Sciatic nerve (tissue), 2 donors: Measurements from ENCODE around the gene GPC2. TPM values are rescaled to one million over a fixed set of nuclear protein-coding genes. Genes with fewer than 3 reads are reported as not detected.
"Not testable (repeated sequence)": the region's sequence is repeated elsewhere in the genome, so short reads cannot be mapped to it uniquely, and the experiment has no call there.

Experiments
- ATAC-seq: fragments of 200-7000 bp; cut with Tn5 transposase; one replicate; pipeline ENCODE4 v1.9.1; 2020; ENCODE audit warnings: mild to moderate bottlenecking, moderate library complexity
- DNase-seq: peaks from one replicate; pipeline ENCODE4 v3.0.0-alpha.2; 2020; ENCODE audit warnings: low spot score
- intact Hi-C: fragments of 100-400 bp; cut with DNase I; formaldehyde crosslinking; loops from one replicate; pipeline ENCODE4 v1.14.2; 2022
- total RNA-seq: library from RNA; stranded (reverse); fragmentation: NEBNext Ultra II Directional; extraction: Animal tissue kit (Norgen Biotek cat#: 25700); gene quantifications from one replicate; pipeline ENCODE4 v1.2.1, GENCODE V29; 2021
- donor health status: DM: no; HTN: no; CAD: no.
- donor health status: DM: no; HTN: no; CAD: no.

GPC2 gene
- total RNA-seq, 1 donor from 2014 or later, result 2.7 TPM

GRCh38 chr7:100156331-100157068 is 20.7 kb downstream of the GPC2 start:
- intact Hi-C loops, result no loop called here
- ATAC-seq (no peak), DNase-seq (no peak)

DNA sequence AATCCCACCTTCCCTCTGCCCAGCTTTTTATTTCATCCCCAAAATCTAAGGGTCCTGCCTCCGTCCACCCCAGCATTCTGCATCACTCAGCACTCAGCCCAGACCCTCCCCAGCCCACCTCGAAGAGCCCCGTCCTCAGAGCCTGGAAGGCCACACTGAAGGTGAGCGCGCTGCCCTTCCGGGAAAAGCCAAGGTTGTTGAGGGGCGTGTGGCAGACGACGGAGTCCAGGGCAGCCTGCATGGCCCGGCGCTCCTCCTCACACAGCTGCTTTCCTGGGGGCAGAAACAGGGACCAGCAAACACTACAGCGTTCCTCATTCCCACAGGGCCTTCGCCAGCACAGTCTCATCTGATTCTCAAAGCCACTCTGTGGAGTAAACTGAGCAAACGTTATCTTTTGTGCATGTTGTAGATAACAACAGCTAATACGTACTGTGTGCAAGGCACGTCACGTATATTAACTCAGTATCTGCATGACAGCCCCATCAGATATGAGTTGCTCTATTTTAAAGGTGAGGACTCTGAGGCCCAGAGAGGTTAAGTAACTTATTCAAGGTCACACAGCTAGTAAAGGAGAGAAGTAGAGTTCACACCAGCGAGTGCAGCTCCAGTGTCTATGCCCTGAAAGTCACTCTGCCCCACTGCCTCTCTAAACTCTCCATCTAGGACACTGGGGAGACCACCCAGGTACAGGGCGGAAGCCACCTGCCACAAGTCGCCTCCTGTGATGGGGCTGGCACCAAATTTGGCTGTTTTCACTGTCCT is 21.4 kb downstream of the GPC2 start:
- intact Hi-C loops, result no loop called here
- no peak for DNase-seq
- ATAC-seq, result no peak

DNA sequence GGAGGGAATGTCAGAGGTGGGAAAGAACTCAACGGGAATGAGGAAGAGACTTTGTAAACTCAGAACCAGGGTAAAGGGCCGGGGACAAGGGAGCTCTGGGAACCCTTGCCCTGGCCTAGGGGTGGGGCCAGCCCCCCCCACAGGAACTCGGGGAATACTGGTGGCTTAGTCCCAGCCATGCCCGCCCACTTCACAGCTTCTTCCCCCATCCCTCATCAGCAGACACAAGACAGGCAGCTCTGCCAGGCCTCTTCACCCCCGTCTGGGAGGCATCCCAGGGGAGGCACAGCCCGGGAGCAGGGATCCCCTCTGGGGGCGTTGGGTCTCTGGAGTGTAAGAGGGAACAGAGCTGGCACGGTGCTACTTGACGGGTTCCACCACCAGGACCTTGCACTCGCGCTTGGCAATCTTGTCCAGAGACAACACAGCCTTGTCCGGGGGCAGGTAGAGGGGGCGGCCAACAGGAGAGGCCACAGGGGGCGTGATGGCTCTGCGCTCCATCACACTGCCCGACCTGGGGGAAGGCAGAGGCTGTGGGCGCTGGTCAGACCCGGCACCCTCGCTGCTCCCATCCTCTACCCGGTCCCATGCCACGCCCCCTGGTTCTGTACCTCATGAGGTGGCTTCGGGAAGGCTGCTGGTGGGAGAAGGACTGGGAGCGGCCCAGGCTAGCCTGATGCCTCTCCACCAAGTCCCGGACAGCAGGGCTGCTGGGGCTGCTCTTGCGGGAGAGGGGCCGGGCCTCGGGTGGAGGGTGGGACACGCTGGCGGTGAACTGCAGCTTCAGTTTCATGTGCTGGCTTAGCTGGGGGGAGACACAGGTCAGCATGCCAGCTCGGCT is 22.3 kb downstream of the GPC2 start:
- no peak for ATAC-seq

GRCh38 chr7:100153708-100154535 is 23.3 kb downstream of the GPC2 start:
- intact Hi-C loops, result no loop called here
- ATAC-seq, result no peak
- no peak for DNase-seq

More for the DNA sequence above, 22.3 kb downstream of the GPC2 start:
- intact Hi-C loops, result no loop called here
- no peak for DNase-seq

DNA sequence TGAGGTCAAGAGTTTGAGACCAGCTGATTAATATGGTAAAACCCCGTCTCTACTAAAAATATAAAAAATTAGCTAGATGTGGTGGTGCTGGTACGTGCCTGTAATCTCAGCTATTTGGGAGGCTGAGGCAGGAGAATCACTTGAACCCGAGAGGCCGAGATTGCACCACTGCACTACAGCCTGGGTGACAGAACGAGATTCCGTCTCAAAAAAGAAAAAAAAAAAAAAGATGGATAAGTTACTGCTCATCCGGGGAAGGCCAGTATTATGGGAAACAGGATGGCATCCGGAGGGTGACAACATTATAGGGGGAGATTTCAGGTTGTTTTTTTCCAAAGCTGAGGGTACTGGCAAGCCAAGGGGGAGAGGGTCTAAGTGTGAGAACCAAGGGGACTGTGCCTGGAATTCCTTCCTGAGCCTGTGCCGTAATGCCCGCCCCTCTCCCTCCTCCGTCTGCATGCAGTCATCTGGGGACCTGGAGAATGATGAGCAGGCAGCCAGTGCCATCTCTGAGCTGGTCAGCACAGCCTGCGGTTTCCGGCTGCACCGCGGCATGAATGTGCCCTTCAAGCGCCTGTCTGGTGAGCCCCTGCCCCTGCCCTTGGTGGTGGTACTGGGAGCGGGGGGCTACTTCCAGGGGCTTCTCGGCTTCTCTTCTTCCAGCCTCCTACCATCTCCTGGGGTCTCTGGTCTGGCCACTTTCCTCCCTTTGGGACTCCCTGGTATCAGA is 24.1 kb downstream of the GPC2 start:
- intact Hi-C loops, result no loop called here
- ATAC-seq (no peak), DNase-seq (no peak)

GRCh38 chr7:100152404-100152803 is 24.8 kb downstream of the GPC2 start:
- DNase-seq (no peak), ATAC-seq (no peak)
- intact Hi-C loops, result no loop called here

DNA sequence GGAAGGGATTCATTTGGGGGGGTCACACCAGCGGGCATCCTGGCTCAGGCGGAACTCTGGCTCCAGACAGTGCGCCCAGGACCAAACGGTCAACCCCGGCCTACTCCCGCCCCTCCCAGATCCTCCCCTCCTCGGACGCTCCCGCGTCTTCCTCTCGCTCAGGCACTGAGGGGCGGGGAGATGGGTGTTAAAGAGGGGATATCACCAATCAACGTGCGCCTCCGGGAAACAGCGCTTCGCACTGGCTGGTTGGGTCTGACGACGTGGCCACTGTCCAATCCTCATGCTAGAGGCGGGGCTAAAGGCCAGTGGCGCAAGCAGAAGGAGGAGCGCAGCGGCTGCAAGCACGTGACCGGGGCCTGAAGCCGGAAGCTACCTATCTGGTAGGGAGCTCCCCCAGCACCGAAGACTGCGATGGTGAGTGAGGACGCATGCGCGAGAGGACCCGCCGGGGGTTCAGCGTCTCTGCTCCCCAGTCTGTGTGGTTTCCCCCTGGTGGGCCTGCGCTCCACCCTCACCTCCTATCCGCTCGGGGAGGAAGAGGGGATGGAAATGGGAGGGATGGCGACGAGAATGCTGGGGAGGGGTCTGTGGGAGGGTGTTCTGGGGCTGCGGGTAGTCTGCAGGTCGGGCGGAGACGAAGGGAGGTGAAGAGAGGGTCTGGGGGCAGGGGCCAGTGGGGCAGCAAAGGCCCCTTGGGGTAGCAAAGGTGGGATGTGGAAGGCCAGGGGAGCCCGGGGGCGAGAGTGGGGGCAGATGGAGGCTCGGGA is 28.4 kb downstream of the GPC2 start, which contains the start of gene LAMTOR4:
Gene LAMTOR4, plus strand, starts transcription at position 360 of the 770 bp plus-strand sequence. Its CDS starts 55 bp downstream, at position 415.
- intact Hi-C loops, result no loop called here
- DNase-seq (peak; percentile 99), ATAC-seq (peak; percentile 99)

GRCh38 chr7:100148225-100148558 is 29.0 kb downstream of the GPC2 start:
- intact Hi-C loops, result no loop called here
- DNase-seq (no peak), ATAC-seq (no peak)

GRCh38 chr7:100147278-100147677 is 29.9 kb downstream of the GPC2 start:
- intact Hi-C loops, result no loop called here
- ATAC-seq, result no peak
- DNase-seq, result no peak

DNA sequence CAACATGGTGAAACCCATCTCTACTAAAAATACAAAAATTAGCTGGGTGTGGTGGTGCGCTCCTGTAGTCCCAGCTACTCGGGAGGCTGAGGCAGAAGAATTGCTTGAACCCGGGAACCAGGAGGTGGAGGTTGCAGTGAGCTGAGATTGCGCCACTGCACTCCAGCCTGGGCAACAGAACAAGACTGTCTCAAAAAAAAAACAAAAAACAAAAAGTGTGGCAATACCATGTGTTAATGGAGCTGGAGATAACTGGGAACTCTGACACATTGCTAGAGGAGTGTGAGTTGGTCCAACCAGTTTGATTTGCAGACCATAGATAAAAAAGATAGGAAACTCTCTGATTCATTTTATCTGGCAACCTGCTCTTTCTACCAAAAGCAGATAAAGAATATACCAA is 30.8 kb downstream of the GPC2 start:
- DNase-seq, ATAC-seq, intact Hi-C loops: not testable (repeated sequence)

GRCh38 chr7:100142461-100142860 is 34.7 kb downstream of the GPC2 start:
- ATAC-seq, result no peak
- intact Hi-C loops, result no loop called here
- DNase-seq, result no peak

GRCh38 chr7:100141555-100141949 is 35.6 kb downstream of the GPC2 start:
- no peak for DNase-seq
- intact Hi-C loops, result no loop called here

GRCh38 chr7:100137851-100138760 is 39.1 kb downstream of the GPC2 start:
- intact Hi-C loops, result loop anchor here (10.0 kb wide), 1 partner anchor 67 kb away; no protein-coding TSS in a partner anchor
- DNase-seq (no peak), ATAC-seq (no peak)

More at GRCh38 chr7:100141555-100141949, 35.6 kb downstream of the GPC2 start:
- ATAC-seq, result no peak

DNA sequence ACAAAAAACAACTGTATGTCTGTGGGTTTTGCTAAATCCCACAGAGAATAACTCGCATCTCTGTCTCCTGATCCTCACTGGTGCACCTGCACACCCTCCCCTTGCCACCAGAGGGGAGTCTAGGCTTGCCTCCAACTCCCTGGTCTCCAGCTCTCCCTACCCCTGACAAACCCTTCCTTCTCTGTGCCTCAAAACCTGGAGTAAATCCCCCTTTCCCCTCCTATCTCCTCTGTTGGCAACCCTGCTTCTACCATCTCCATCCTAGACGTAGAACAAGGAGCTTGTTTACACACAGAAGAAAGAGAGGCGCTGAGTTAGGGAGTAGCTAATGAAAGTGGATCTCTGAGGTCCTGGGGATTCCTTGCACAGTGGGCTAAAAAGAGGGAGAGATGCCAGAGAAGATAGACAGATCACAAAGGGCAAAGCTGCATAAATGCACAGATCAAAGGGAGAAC is 44.5 kb downstream of the GPC2 start:
- DNase-seq (no peak), ATAC-seq (peak; percentile 80)
- intact Hi-C loops, result loop anchor here (10.0 kb wide), 1 partner anchor 72 kb away; no protein-coding TSS in a partner anchor

DNA sequence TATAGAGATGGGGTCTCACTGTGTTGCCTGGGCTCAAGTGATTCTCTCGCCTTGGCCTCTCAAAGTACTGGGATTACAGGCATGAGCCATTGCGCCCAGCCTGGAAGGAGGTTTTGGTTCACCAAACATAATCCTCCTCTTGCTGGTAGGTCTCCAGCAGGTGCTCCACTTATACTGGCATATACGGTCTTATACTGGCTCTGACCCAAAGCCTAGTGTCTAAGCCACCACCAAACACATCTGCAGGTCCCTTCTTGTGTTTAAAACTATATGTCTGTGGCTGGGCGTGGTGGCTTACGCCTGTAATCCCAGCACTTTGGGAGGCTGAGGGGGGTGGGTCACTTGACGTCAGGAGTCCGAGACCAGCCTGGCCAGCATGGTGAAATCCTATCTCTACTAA is 45.1 kb downstream of the GPC2 start:
- ATAC-seq, result no peak
- intact Hi-C loops, result loop anchor here (10.0 kb wide), 1 partner anchor 73 kb away; no protein-coding TSS in a partner anchor
- DNase-seq, result no peak
